Activated T-helper 1 cell treated with anti-CD3 and anti-CD28 coated beads, Interleukin-2, amount 50 U/mL, for 16 hours (primary cell): Measurements from ENCODE around the gene EPS8L2.
"Not testable (repeated sequence)": the region's sequence is repeated elsewhere in the genome, so short reads cannot be mapped to it uniquely, and the experiment has no call there.

Experiments
- DNase-seq, 2 donors: peaks; one replicate each; pipeline ENCODE4 v3.0.0-alpha.2; 2020; ENCODE audit warnings: low read depth in 1 of 2, low spot score in 1 of 2

EPS8L2 gene

GRCh38 chr11:689625-690024, 16.4 kb upstream of the EPS8L2 start:
- DNase-seq, result no peak

GRCh38 chr11:690244-690643, 15.8 kb upstream of the EPS8L2 start:
- DNase-seq, result not testable (repeated sequence)

- DNase-seq, result no peak
Observed at GRCh38 chr11:690738-691633, 15.0 kb upstream of the EPS8L2 start.

GRCh38 chr11:691710-692590, 14.1 kb upstream of the EPS8L2 start:
- DNase-seq, result no peak

GRCh38 chr11:692824-693414, 13.1 kb upstream of the EPS8L2 start:
- DNase-seq, result no peak

- no peak for DNase-seq
Observed at GRCh38 chr11:693415-693831, 12.6 kb upstream of the EPS8L2 start.

- DNase-seq, result no peak
Observed at GRCh38 chr11:693887-694562, 12.0 kb upstream of the EPS8L2 start.

GRCh38 chr11:694563-695287, 11.3 kb upstream of the EPS8L2 start, which contains the start of gene DEAF1:
Gene DEAF1, minus strand, starts transcription at chr11:695222. Its CDS starts 175 bp downstream, at chr11:695047.
- DNase-seq, result peak; percentile 98 to 99

GRCh38 chr11:695288-695537, 10.8 kb upstream of the EPS8L2 start:
- DNase-seq, result no peak

GRCh38 chr11:695538-696248, 10.3 kb upstream of the EPS8L2 start, which contains the start of gene TMEM80:
Gene TMEM80, plus strand, starts transcription at chr11:695816. Its CDS starts 12 bp downstream, at chr11:695828.
- DNase-seq, result peak; percentile 93 to 95

- DNase-seq, result no peak
Observed at GRCh38 chr11:696955-697491, 9.0 kb upstream of the EPS8L2 start.

GRCh38 chr11:697811-698311, 8.2 kb upstream of the EPS8L2 start:
- no peak for DNase-seq

- no peak for DNase-seq
Observed at GRCh38 chr11:698493-699115, 7.4 kb upstream of the EPS8L2 start.

- no peak for DNase-seq
Observed at GRCh38 chr11:699116-699508, 6.9 kb upstream of the EPS8L2 start.

- no peak for DNase-seq
Observed at GRCh38 chr11:699753-700152, 6.3 kb upstream of the EPS8L2 start.

GRCh38 chr11:701741-702461, 4.1 kb upstream of the EPS8L2 start:
- no peak for DNase-seq

- DNase-seq, result no peak
Observed at GRCh38 chr11:702462-703461, 3.3 kb upstream of the EPS8L2 start.
